HTERT RPE-1 (cell line): Measurements from ENCODE around the gene GARIN5B.
"Not testable (repeated sequence)": the region's sequence is repeated elsewhere in the genome, so short reads cannot be mapped to it uniquely, and the experiment has no call there.

Experiments used
- in situ Hi-C: fragments of 300-500 bp; cut with MboI; formaldehyde crosslinking; loops from 4 replicates; pipeline ENCODE4 v1.14.3; 2020; ENCODE audit warnings: low sequenced_read_pairs

GARIN5B gene

GRCh38 chr19:55352040-55352439, 11.0 kb downstream of the GARIN5B start:
- in situ Hi-C loops: no loop called here

GRCh38 chr19:55350620-55351315, 12.3 kb downstream of the GARIN5B start:
- in situ Hi-C loops: no loop called here

GRCh38 chr19:55348317-55349034, 14.6 kb downstream of the GARIN5B start:
- in situ Hi-C loops: no loop called here

GRCh38 chr19:55347442-55348009, 15.5 kb downstream of the GARIN5B start:
- in situ Hi-C loops: no loop called here

- in situ Hi-C loops: no loop called here
Measured at GRCh38 chr19:55346725-55347441, 16.2 kb downstream of the GARIN5B start.

- in situ Hi-C loops: no loop called here
Measured at GRCh38 chr19:55345818-55346724, 17.0 kb downstream of the GARIN5B start.

- in situ Hi-C loops: no loop called here
Measured at GRCh38 chr19:55345101-55345817, 17.8 kb downstream of the GARIN5B start.

- in situ Hi-C loops: no loop called here
Measured at GRCh38 chr19:55344444-55344843, 18.6 kb downstream of the GARIN5B start.

GRCh38 chr19:55341595-55342531, 21.2 kb downstream of the GARIN5B start:
- in situ Hi-C loops: no loop called here

- in situ Hi-C loops: no loop called here
Measured at GRCh38 chr19:55341171-55341588, 21.9 kb downstream of the GARIN5B start.

GRCh38 chr19:55340784-55341147, 22.3 kb downstream of the GARIN5B start:
- in situ Hi-C loops: no loop called here

- in situ Hi-C loops: no loop called here
Measured at GRCh38 chr19:55339889-55340783, 22.9 kb downstream of the GARIN5B start.

- in situ Hi-C loops: no loop called here
Measured at GRCh38 chr19:55339105-55339888, 23.8 kb downstream of the GARIN5B start, which contains the start of gene KMT5C. TSS of gene KMT5C (plus strand) at chr19:55339876. CDS start at chr19:55341937, 2,061 bp downstream.

GRCh38 chr19:55336101-55336500, 27.0 kb downstream of the GARIN5B start:
- in situ Hi-C loops: no loop called here

GRCh38 chr19:55333870-55334269, 29.2 kb downstream of the GARIN5B start:
- in situ Hi-C loops: no loop called here

GRCh38 chr19:55329791-55330190, 33.3 kb downstream of the GARIN5B start:
- in situ Hi-C loops: not testable (repeated sequence)
